Large intestine (tissue), 3 donors: ENCODE data around the gene ANXA4. TPM values are rescaled to one million over a fixed set of nuclear protein-coding genes. Genes with fewer than 3 reads are reported as not detected.

Source experiments
- DNase-seq, 2 donors: peaks; one replicate each; pipeline versions ENCODE4 v3.0.0 to v3.0.0-alpha.2; 2013
- H3K27ac ChIP-seq: one replicate; pipeline ENCODE4 v1.5.1; 2013; ENCODE audit warnings: low read length
- H3K27me3 ChIP-seq: 2 replicates; pipeline ENCODE4 v1.6.1; 2013; ENCODE audit warnings: low read length; ENCODE audit not compliant: control insufficient read depth, insufficient read depth
- H3K36me3 ChIP-seq: 2 replicates; pipeline ENCODE4 v1.6.1; 2013; ENCODE audit warnings: low read length; ENCODE audit not compliant: control insufficient read depth, insufficient read depth
- H3K4me1 ChIP-seq: one replicate; pipeline ENCODE4 v1.6.1; 2013; ENCODE audit warnings: low read length; ENCODE audit not compliant: control insufficient read depth, insufficient read depth
- H3K4me3 ChIP-seq: one replicate; pipeline ENCODE4 v1.5.1; 2013; ENCODE audit warnings: low read length
- H3K9me3 ChIP-seq: one replicate; pipeline ENCODE4 v1.6.1; 2013; ENCODE audit warnings: mild to moderate bottlenecking, low read depth, low read length, moderate library complexity; ENCODE audit not compliant: control insufficient read depth
- WGBS: methylation state at CpG from one replicate; pipeline ENCODE4 v1.1.5; 2013; ENCODE audit warnings: low lambda C conversion rate; ENCODE audit not compliant: insufficient coverage; 5-methylcytosine and 5-hydroxymethylcytosine counted together
- polyA plus RNA-seq: library from polyadenylated mRNA; unstranded; fragments of 120-200 nt; gene quantifications from one replicate; pipeline ENCODE4 v1.2.1, GENCODE V29; 2013

ANXA4 gene
- polyA plus RNA-seq, 1 donor = 540 TPM

- H3K36me3 ChIP-seq = peaks cover 46% of the 10 kb centered on the region
Measured at GRCh38 chr2:69844560-69844959, 102.6 kb downstream of the ANXA4 start.

DNA sequence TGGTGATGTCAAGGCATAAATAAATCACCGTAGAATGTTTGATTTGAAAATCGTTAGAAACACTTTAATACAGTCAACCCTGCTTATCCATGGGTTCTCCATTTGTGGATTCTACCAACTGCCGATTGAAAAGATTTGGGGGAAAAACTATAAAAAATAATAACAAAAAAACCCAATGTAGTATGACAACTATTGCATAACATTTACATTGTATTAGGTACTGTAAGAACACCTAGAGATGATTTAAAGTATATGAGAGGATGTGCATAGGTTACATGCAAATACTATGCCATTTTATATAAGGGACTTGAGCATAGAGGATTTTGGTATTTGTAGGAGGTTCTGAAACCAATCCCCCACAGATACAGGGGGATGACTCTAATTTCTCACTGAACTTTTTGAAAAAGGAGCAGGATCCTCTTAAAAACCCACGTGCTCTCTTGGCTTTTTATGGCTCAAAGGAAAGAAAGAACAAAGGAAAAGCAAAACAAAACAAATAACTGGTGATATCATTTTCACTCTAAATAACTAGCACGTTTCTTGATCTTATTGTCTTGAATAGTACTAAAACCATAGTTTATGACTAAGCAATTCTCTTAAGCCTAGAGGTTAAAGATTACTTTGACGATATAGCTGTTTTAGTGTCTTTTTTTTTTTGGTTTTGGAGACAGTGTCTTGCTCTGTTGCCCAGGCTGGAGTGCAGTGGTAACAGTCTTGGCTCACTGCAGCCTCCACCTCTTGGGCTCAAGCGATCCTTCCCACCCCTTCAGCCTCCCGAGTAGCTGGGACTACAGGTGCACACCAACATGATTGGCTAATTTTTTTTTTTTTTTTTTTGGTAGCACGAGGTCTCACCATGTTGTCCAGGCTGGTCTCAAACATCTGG is 104.5 kb downstream of the ANXA4 start:
- no peak overlapping the region for H3K27ac ChIP-seq
- H3K4me1 ChIP-seq = no peaks in the 10 kb centered on the region
- WGBS = 100% methylated on average over 1 of the region's 9 CpGs
- no peak overlapping the region for H3K4me3 ChIP-seq
- H3K27me3 ChIP-seq = no peaks in the 10 kb centered on the region
- DNase-seq = no peak
- no peaks in the 10 kb centered on the region for H3K9me3 ChIP-seq
- peaks cover 48% of the 10 kb centered on the region for H3K36me3 ChIP-seq

More at GRCh38 chr2:69844560-69844959, 102.6 kb downstream of the ANXA4 start:
- Histone ChIP-seq H3K27me3 (no peaks in the 10 kb centered on the region), H3K4me1 (no peaks in the 10 kb centered on the region), H3K4me3 (no peak overlapping the region), H3K9me3 (no peaks in the 10 kb centered on the region), H3K27ac (no peak overlapping the region)
- no peak for DNase-seq
- no CpG with 5 or more reads among the region's 3 CpGs for WGBS

GRCh38 chr2:69847068-69847828 is 105.3 kb downstream of the ANXA4 start:
- 100% methylated on average over 3 of the region's 5 CpGs for WGBS
- H3K27me3 ChIP-seq = no peaks in the 10 kb centered on the region
- no peaks in the 10 kb centered on the region for H3K9me3 ChIP-seq
- no peaks in the 10 kb centered on the region for H3K4me1 ChIP-seq
- peaks cover 47% of the 10 kb centered on the region for H3K36me3 ChIP-seq
- no peak overlapping the region for H3K4me3 ChIP-seq
- no peak for DNase-seq
- no peak overlapping the region for H3K27ac ChIP-seq

DNA sequence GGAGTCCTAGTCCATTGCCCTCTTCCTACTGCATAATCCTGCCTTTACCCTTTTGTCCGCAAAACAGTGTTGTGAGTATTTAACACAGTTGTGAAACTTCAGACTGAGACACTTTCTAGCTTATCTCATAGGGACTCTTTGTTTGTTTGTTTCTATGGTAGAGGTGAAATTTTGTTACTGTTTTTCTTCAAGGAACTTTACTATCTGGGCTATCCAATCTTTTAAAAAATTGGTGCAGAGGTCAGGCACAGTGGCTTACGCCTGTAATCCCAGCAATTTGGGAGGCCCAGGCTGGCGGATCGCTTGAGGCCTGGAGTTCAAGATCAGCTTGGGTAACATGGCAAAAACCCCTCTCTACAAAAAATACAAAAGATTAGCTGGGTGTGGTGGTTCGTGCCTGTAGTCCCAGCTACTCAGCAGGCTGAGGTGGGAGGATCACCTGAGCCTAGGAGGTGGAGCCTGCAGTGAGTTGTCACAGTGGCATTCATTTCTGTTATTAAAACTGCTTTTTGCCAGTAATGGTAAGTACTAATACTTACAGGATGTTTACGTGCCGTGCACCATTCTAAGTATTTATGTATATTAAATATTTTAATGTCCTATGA is 106.4 kb downstream of the ANXA4 start:
- H3K27ac ChIP-seq = no peak overlapping the region
- H3K36me3 ChIP-seq = peaks cover 47% of the 10 kb centered on the region
- H3K9me3 ChIP-seq = no peaks in the 10 kb centered on the region
- no CpG with 5 or more reads among the region's 7 CpGs for WGBS
- H3K27me3 ChIP-seq = no peaks in the 10 kb centered on the region
- DNase-seq = no peak
- no peaks in the 10 kb centered on the region for H3K4me1 ChIP-seq
- no peak overlapping the region for H3K4me3 ChIP-seq

GRCh38 chr2:69858261-69858660 is 116.3 kb downstream of the ANXA4 start:
- Histone ChIP-seq H3K4me3 (no peak overlapping the region), H3K27me3 (no peaks in the 10 kb centered on the region), H3K9me3 (no peaks in the 10 kb centered on the region), H3K36me3 (peaks cover 17% of the 10 kb centered on the region), H3K4me1 (peaks cover 3% of the 10 kb centered on the region), H3K27ac (no peak overlapping the region)
- no peak for DNase-seq
- WGBS = 100% methylated on average over 2 of the region's 2 CpGs

GRCh38 chr2:69863298-69863697 is 121.4 kb downstream of the ANXA4 start:
- peaks cover 37% of the 10 kb centered on the region for H3K36me3 ChIP-seq

More at GRCh38 chr2:69863298-69863697, 121.4 kb downstream of the ANXA4 start:
- Histone ChIP-seq H3K4me3 (no peak overlapping the region), H3K27me3 (no peaks in the 10 kb centered on the region), H3K27ac (no peak overlapping the region), H3K9me3 (no peaks in the 10 kb centered on the region), H3K4me1 (no peaks in the 10 kb centered on the region)
- no CpG with 5 or more reads among the region's 1 CpG for WGBS
- no peak for DNase-seq

Other genes with a start within 250 kb of the ANXA4 start
- gene AAK1, start 98.4 kb upstream of the ANXA4 start, polyA plus RNA-seq = 18.6 TPM
- 30.9 TPM for gene GMCL1, start 87.5 kb downstream of the ANXA4 start, polyA plus RNA-seq
- 47.7 TPM for gene SNRNP27, start 151.8 kb downstream of the ANXA4 start, polyA plus RNA-seq
- 40.4 TPM for gene MXD1, start 173.0 kb downstream of the ANXA4 start, polyA plus RNA-seq
- gene ASPRV1, start 219.5 kb downstream of the ANXA4 start, polyA plus RNA-seq = 1.5 TPM